ENCODE data around the gene CLCN4. TPM values are rescaled to one million over a fixed set of nuclear protein-coding genes. Genes with fewer than 3 reads are reported as not detected.
A peak's percentile ranks its signal among the peaks of the same experiment; 100 is the strongest.

The CLCN4 gene
- polyA plus RNA-seq, 1 of the 3 experiments (the other 2 are of a cell fraction), result 1.1 TPM

GRCh38 chrX:10239611-10240064, 82.9 kb downstream of the CLCN4 start:
- 14% methylated on average over 11 of the region's 11 CpGs for WGBS (ENCODE audit: low lambda C conversion rate)
- H3K27ac ChIP-seq (ENCODE audit: low read depth in 2 of 2, low read length in 1 of 2), result peak overlapping the region in 1 of 2 experiments; percentile 63; a peak in 2 of 4 replicates
- TF ChIP-seq NFIC (IDR thresholded peaks at IDR 0.05; ENCODE audit: borderline replicate concordance) (peak; percentile 10; the same call in 1 of the 2 replicates), USF1 (IDR thresholded peaks at IDR 0.05; ENCODE audit: borderline replicate concordance, low read depth) (no peak), GATA2 (CRISPR knock-in tag; IDR thresholded peaks at IDR 0.05) (no peak), SMC3 (IDR thresholded peaks at IDR 0.05; ENCODE audit: low read depth, low read length) (no peak), CHD2 (IDR thresholded peaks at IDR 0.05; ENCODE audit: low read length, partially characterized antibody) (no peak), YY1 (IDR thresholded peaks at IDR 0.05; ENCODE audit: low read depth) (no peak), TCF12 (IDR thresholded peaks at IDR 0.05) (peak; percentile 61), RAD21 (IDR thresholded peaks at IDR 0.05; ENCODE audit: low read length) (no peak), FOSL2 (IDR thresholded peaks at IDR 0.05; ENCODE audit: borderline replicate concordance, low read depth) (peak; percentile 90), NRF1 (IDR thresholded peaks at IDR 0.05; ENCODE audit: low read depth, low read length) (no peak), RFX5 (IDR thresholded peaks at IDR 0.05; ENCODE audit: low read length) (no peak), POLR2AphosphoS5 (IDR thresholded peaks at IDR 0.05; ENCODE audit: low read depth, low read length) (no peak), TEAD4 (IDR thresholded peaks at IDR 0.05; ENCODE audit: borderline replicate concordance, insufficient read depth) (0 out of 2 replicates have a peak, but pooled peaks have one; percentile 9), ZBTB33 (IDR thresholded peaks at IDR 0.05; ENCODE audit: borderline replicate concordance, low read depth) (no peak), RXRA (IDR thresholded peaks at IDR 0.05; ENCODE audit: borderline replicate concordance, low read depth) (peak; percentile 46; the same call in 1 of the 2 replicates), FOXJ3 (CRISPR knock-in tag; IDR thresholded peaks at IDR 0.05) (no peak), JUND (IDR thresholded peaks at IDR 0.05) (peak; percentile 76), USF2 (IDR thresholded peaks at IDR 0.05; ENCODE audit: borderline replicate concordance, low read depth, low read length) (no peak), TAF1 (IDR thresholded peaks at IDR 0.05; ENCODE audit: borderline replicate concordance, low read depth, low read length) (no peak), MEF2A (IDR thresholded peaks at IDR 0.05; ENCODE audit: borderline replicate concordance, low read depth) (no peak), CTCF (IDR thresholded peaks at IDR 0.05) (no peak), PBX3 (IDR thresholded peaks at IDR 0.05) (no peak), MXI1 (IDR thresholded peaks at IDR 0.05; ENCODE audit: low read depth, low read length) (no peak), RCOR1 (IDR thresholded peaks at IDR 0.05; ENCODE audit: low read length) (no peak), EP300 (IDR thresholded peaks at IDR 0.05; ENCODE audit: borderline replicate concordance in 1 of 2, low read depth in 1 of 2, low read length in 1 of 2) (peak in 1 of 2 experiments; percentile 67; a peak in 1 of 4 replicates), EZH2phosphoT487 (IDR thresholded peaks at IDR 0.05; ENCODE audit: borderline replicate concordance, low read depth) (no peak), IRF3 (IDR thresholded peaks at IDR 0.05; ENCODE audit: low read depth, low read length) (no peak)

More at GRCh38 chrX:10239611-10240064, 82.9 kb downstream of the CLCN4 start:
- H2AFZ ChIP-seq (ENCODE audit: low read depth), result no peak overlapping the region
- no peaks in the 10 kb centered on the region for H3K9me2 ChIP-seq
- H3K27me3 ChIP-seq (ENCODE audit: insufficient read depth), result no peaks in the 10 kb centered on the region
- no peaks in the 10 kb centered on the region for H3K79me2 ChIP-seq (ENCODE audit: insufficient read depth)
- 0 out of 2 replicates have a peak overlapping the region, but pooled peaks have one; percentile 12 for H3K4me2 ChIP-seq
- POLR2A ChIA-PET, result no interaction called here
- no peak for DNase-seq
- H3K9ac ChIP-seq, result no peak overlapping the region
- H3F3A ChIP-seq (replicated peaks; ENCODE audit: insufficient read depth), result peaks cover 16% of the 10 kb centered on the region
- CTCF ChIA-PET, result interaction anchor here (1.0 kb wide), 1 partner anchor 10 kb away, joined by 3 read pairs; no protein-coding TSS in a partner anchor
- H4K20me1 ChIP-seq (ENCODE audit: insufficient read depth), result no peaks in the 10 kb centered on the region
- H3K4me1 ChIP-seq (ENCODE audit: control insufficient read depth in 1 of 2, insufficient read depth in 2 of 2, low read depth in 1 of 2, low read length in 1 of 2), result peaks cover 0 to 7% of the 10 kb centered on the region in 2 experiments; a peak in 1 of 4 replicates
- no peak overlapping the region for H3K4me3 ChIP-seq (ENCODE audit: low read depth in 2 of 2, low read length in 1 of 2)
- H3K36me3 ChIP-seq (replicated peaks in 1 of 2; ENCODE audit: control insufficient read depth in 1 of 2, insufficient read depth in 2 of 2, low read length in 1 of 2), result no peaks in the 10 kb centered on the region
- no peaks in the 10 kb centered on the region for H3K9me3 ChIP-seq

Data from SK-N-SH (cell line).